Central memory CD8-positive, alpha-beta T cell (primary cell): ENCODE results near the gene UBE4A.
A peak's percentile ranks its signal among the peaks of the same experiment; 100 is the strongest.

Source experiments
- ATAC-seq: fragments of 150-1000 bp; cut with Tn5 transposase; replicated peaks from 2 replicates; pipeline ENCODE4 v1.10.0; 2022; ENCODE audit warnings: mild to moderate bottlenecking, moderate FRiP score, moderate number of reproducible peaks; ENCODE audit not compliant: poor library complexity, severe bottlenecking; ENCODE audit errors: extremely low read depth
- DNase-seq, 2 donors: peaks; one replicate each; pipeline ENCODE4 v3.0.0; 2021; ENCODE audit warnings: low spot score in 2 of 2
- H3K27ac Mint-ChIP-seq: one replicate; pipeline ENCODE4 v1.8.0; 2022; ENCODE audit warnings: low read depth, mild to moderate bottlenecking, moderate library complexity, mixed read lengths
- H3K27me3 Mint-ChIP-seq: one replicate; pipeline ENCODE4 v1.8.0; 2022; ENCODE audit warnings: mixed read lengths
- H3K36me3 Mint-ChIP-seq: one replicate; pipeline ENCODE4 v1.8.0; 2022; ENCODE audit warnings: mild to moderate bottlenecking, moderate library complexity, mixed read lengths; ENCODE audit not compliant: insufficient read depth
- H3K4me1 Mint-ChIP-seq: one replicate; pipeline ENCODE4 v1.8.0; 2022; ENCODE audit warnings: mixed read lengths
- H3K4me3 Mint-ChIP-seq: one replicate; pipeline ENCODE4 v1.8.0; 2022; ENCODE audit warnings: mild to moderate bottlenecking, moderate library complexity, mixed read lengths
- H3K9me3 Mint-ChIP-seq: one replicate; pipeline ENCODE4 v1.8.0; 2022; ENCODE audit warnings: mixed read lengths

The UBE4A gene

GRCh38 chr11:118437208-118438125, 78.1 kb downstream of the UBE4A start:
- no peaks in the 10 kb centered on the region for H3K9me3 Mint-ChIP-seq
- peak overlapping the region; percentile 97 for H3K27ac Mint-ChIP-seq
- H3K4me1 Mint-ChIP-seq = peaks cover 69% of the 10 kb centered on the region
- peaks cover 39% of the 10 kb centered on the region for H3K36me3 Mint-ChIP-seq
- DNase-seq (no peak), ATAC-seq (peak; percentile 10)
- H3K27me3 Mint-ChIP-seq = no peaks in the 10 kb centered on the region
- peak overlapping the region; percentile 89 for H3K4me3 Mint-ChIP-seq

- peaks cover 39% of the 10 kb centered on the region for H3K36me3 Mint-ChIP-seq
- peak overlapping the region; percentile 89 for H3K4me3 Mint-ChIP-seq
- DNase-seq (peak; percentile 22 to 40), ATAC-seq (peak; percentile 35)
- peak overlapping the region; percentile 97 for H3K27ac Mint-ChIP-seq
- H3K9me3 Mint-ChIP-seq = no peaks in the 10 kb centered on the region
- H3K27me3 Mint-ChIP-seq = no peaks in the 10 kb centered on the region
- peaks cover 79% of the 10 kb centered on the region for H3K4me1 Mint-ChIP-seq
Measured at GRCh38 chr11:118438314-118438931, 79.0 kb downstream of the UBE4A start.

- no peak for DNase-seq
- Mint-ChIP-seq H3K36me3 (peaks cover 37% of the 10 kb centered on the region), H3K4me3 (peak overlapping the region; percentile 51), H3K4me1 (peaks cover 83% of the 10 kb centered on the region), H3K27ac (peak overlapping the region; percentile 97), H3K9me3 (no peaks in the 10 kb centered on the region), H3K27me3 (no peaks in the 10 kb centered on the region)
- no peak for ATAC-seq
Measured at GRCh38 chr11:118439646-118440045, 80.2 kb downstream of the UBE4A start.

- ATAC-seq (no peak), DNase-seq (no peak)
- H3K4me1 Mint-ChIP-seq = peaks cover 93% of the 10 kb centered on the region
- H3K36me3 Mint-ChIP-seq = peaks cover 23% of the 10 kb centered on the region
- no peaks in the 10 kb centered on the region for H3K9me3 Mint-ChIP-seq
- H3K4me3 Mint-ChIP-seq = peak overlapping the region; percentile 54
- peak overlapping the region; percentile 75 for H3K27ac Mint-ChIP-seq
- H3K27me3 Mint-ChIP-seq = no peaks in the 10 kb centered on the region
Measured at GRCh38 chr11:118441770-118442275, 82.4 kb downstream of the UBE4A start.

GRCh38 chr11:118442301-118442700, 82.9 kb downstream of the UBE4A start:
- no peaks in the 10 kb centered on the region for H3K27me3 Mint-ChIP-seq
- no peak for DNase-seq
- peaks cover 95% of the 10 kb centered on the region for H3K4me1 Mint-ChIP-seq
- ATAC-seq = no peak
- peak overlapping the region; percentile 54 for H3K4me3 Mint-ChIP-seq
- no peaks in the 10 kb centered on the region for H3K9me3 Mint-ChIP-seq
- H3K36me3 Mint-ChIP-seq = peaks cover 19% of the 10 kb centered on the region
- peak overlapping the region; percentile 75 for H3K27ac Mint-ChIP-seq

- ATAC-seq = no peak
- Mint-ChIP-seq H3K27ac (peak overlapping the region; percentile 75), H3K36me3 (peaks cover 18% of the 10 kb centered on the region)
Measured at GRCh38 chr11:118442908-118443589, 83.6 kb downstream of the UBE4A start.

GRCh38 chr11:118443590-118444218, 84.3 kb downstream of the UBE4A start:
- Mint-ChIP-seq H3K4me1 (peaks cover 90% of the 10 kb centered on the region), H3K27ac (peak overlapping the region; percentile 75), H3K36me3 (peaks cover 18% of the 10 kb centered on the region), H3K27me3 (no peaks in the 10 kb centered on the region), H3K4me3 (peak overlapping the region; percentile 62), H3K9me3 (no peaks in the 10 kb centered on the region)
- ATAC-seq = no peak
- DNase-seq = no peak

More at GRCh38 chr11:118442908-118443589, 83.6 kb downstream of the UBE4A start:
- peaks cover 95% of the 10 kb centered on the region for H3K4me1 Mint-ChIP-seq
- no peak for DNase-seq
- H3K27me3 Mint-ChIP-seq = no peaks in the 10 kb centered on the region
- H3K9me3 Mint-ChIP-seq = no peaks in the 10 kb centered on the region
- peak overlapping the region; percentile 62 for H3K4me3 Mint-ChIP-seq

- Mint-ChIP-seq H3K36me3 (peaks cover 17% of the 10 kb centered on the region), H3K4me1 (peaks cover 69% of the 10 kb centered on the region), H3K27ac (peak overlapping the region; percentile 39), H3K27me3 (no peaks in the 10 kb centered on the region), H3K4me3 (no peak overlapping the region), H3K9me3 (no peaks in the 10 kb centered on the region)
- ATAC-seq (no peak), DNase-seq (no peak)
Measured at GRCh38 chr11:118447423-118447822, 88.0 kb downstream of the UBE4A start.

GRCh38 chr11:118448294-118448693, 88.9 kb downstream of the UBE4A start:
- H3K4me1 Mint-ChIP-seq = peaks cover 68% of the 10 kb centered on the region
- H3K27ac Mint-ChIP-seq = peak overlapping the region; percentile 39

More at GRCh38 chr11:118448294-118448693, 88.9 kb downstream of the UBE4A start:
- Mint-ChIP-seq H3K4me3 (no peak overlapping the region), H3K36me3 (peaks cover 23% of the 10 kb centered on the region), H3K9me3 (no peaks in the 10 kb centered on the region), H3K27me3 (no peaks in the 10 kb centered on the region)
- ATAC-seq (no peak), DNase-seq (no peak)
